GOT3 (cell line): ENCODE data around the gene EMP3.

ENCODE experiments used
- DNase-seq: peaks from one replicate; lab custom pipeline; 2025; ENCODE audit warnings: mixed read lengths; lab: John Stamatoyannopoulos, UW

The EMP3 gene

GRCh38 chr19:48379058-48379457 lies 53.7 kb downstream of the EMP3 start:
- DNase-seq = no peak
